ENCODE data around the gene CHRNA4.
"Not testable (repeated sequence)": the region's sequence is repeated elsewhere in the genome, so short reads cannot be mapped to it uniquely, and the experiment has no call there.

Gene CHRNA4

DNA sequence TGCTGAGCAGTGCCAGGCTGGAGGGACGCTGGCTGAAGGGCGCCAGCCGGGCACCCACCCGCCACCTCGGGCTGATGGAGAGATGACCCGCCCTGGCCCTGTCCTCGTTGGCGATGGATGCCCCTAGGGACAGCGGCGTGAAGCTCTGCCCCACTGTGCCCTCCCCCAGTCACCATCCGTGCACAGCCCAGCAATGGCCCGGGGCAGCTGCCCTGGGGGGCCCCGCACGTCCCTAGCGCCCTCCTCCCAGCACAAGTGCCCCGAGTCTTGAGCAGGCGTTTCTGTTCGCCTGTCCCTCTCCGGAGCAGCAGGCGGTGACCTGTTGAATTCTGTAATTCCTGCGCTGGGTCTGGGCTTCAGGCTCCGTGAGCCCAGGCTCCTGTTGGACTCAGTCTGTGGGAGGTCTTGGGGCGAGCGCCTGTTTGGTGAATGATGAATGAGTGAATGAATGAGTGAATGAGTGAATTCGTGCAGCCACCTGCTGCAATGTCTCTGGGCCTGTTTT, 36.8 kb upstream of the CHRNA4 start:
- DNase-seq (ENCODE audit: low spot score): no peak

DNA sequence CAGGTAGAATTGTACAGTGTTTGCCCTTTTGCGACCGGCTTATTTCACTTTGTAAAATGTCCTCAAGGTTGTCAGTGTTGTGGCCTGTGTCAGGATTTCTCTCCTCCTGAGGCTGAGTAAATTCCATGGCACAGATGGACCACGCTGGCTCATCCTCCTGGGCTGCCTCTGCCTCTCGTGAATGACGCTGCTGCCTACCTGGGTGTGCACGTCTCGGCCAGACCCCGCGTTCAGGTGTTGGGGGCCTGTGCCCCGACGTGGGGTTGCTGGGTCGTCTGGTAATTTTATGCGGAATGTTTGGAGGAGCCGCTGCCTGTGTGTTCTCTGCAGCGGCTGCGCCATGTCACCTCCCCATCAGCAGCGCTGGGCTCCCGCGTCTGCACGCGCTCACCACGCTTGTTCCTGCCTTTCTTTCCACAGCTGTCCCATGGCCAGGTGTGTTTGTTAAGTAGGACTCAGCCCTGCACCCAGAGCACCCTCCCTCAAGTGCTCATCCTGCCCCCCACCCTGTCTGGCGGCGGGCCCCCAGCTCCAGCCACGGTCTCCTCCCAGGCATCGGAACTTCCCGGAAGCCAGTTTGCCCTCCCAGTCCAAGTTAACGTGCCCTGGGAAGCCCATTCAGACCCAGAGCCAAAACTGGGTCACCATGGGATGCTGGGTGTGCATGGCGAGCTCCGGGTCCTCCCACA, 36.1 kb upstream of the CHRNA4 start:
- DNase-seq (ENCODE audit: low spot score): no peak

DNA sequence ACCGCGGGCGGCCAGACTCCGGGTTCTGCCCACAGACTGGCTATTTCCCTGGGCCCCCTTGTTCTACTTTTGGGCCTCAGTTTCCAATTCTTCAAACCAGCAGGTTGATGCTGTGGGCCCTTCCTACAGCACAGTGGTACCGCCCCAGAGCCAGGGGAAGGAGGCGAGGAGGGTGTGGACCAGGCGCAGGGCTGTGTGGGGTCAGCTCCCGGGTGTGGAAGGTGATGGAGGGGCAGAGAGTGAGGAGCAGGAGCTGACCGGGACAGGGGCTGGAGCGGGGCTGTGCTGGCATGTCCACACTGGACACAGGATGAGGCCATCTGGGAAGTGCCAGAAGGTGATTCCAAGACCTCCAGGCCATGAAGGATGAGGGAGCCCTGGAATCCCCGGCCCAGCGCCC, 35.2 kb upstream of the CHRNA4 start:
- no peak for DNase-seq (ENCODE audit: low spot score)

DNA sequence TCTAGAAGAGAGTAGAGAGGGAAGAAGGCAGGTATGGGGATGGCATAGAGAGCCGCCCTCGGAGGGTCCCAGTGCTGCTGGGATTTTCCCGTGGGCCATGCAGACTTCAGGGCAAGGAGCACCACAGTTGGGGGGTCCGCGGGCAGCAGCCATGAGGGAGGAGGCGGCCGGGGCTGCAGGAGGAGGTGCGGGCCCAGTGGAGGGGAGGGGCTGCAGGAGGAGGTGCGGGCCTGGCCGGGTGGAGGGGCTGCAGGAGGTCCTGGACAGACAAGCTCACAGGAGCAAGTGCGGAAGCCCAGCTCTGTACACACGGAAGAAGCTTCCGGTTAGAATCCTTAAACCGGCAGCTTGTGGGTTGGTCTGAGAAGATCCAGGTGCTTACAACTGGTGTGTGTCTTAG, 34.6 kb upstream of the CHRNA4 start:
- no peak for DNase-seq (ENCODE audit: low spot score)

DNA sequence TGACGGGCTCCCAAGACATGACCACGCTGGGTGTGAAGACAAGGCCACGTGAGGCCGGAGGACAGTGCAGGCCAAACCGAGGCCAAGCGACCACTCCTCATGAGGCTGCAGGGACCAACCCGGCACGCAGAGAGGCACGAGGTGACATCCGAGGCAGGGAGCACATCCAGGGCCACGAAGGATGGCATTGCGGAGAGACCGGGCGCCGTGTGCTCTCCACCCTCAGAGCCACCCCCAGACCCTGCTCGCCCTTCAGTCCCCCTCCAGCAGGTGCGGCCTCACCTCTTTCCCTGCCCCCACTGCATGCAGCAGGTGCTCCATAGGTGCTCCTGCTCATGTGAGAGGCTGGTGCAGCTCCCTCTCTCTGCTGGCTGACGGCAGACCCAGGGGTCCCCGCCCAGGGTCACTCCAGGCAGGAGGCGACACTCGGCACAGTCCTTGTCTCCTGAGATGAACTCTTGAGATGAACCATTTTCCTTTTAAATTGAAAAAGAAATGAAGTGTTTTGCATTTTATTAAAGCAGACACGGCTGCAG, 33.8 kb upstream of the CHRNA4 start:
- no peak for DNase-seq (ENCODE audit: low spot score)

DNA sequence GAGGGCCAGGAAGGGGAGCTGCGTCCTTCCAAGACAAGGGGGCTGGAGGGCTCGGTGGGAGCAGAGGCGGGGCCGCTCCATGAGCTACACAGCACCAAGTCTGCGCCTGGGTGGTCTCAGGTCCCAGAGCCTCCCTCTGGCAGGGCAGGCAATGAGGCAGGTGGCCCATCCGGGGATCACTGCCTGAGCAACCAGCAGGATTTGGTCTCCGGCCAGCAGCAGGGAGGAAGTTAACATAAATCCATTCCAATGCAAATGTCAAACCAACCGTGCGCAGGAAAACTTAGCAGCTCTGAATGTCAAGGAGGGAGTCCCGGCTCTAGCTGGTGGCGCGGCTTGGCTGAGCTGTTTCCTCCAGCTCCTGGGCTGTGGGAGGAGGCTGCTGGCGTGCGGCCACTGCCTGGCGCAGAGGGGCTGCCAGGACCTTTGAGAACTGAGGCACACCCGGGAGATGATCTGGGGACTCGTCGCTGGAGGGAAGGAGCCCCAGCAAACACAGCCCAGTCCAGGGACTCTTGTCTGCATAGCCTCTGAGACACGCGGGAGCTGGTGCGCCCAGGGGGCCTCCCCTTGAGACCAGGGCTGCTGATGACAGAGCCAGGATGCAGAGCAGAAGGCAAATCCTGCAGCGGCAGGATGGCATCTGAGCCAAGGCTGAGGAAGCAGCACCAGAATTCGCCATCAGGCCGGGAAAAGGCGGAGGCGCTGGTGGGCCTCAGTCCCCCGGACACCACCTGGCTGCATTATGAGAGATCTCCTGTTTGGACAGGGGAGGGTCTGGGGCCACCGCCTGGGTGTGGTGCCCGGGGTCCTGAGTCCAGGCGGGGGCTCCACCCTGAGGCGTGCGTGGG, 33.1 kb upstream of the CHRNA4 start:
- DNase-seq (ENCODE audit: low spot score): no peak

DNA sequence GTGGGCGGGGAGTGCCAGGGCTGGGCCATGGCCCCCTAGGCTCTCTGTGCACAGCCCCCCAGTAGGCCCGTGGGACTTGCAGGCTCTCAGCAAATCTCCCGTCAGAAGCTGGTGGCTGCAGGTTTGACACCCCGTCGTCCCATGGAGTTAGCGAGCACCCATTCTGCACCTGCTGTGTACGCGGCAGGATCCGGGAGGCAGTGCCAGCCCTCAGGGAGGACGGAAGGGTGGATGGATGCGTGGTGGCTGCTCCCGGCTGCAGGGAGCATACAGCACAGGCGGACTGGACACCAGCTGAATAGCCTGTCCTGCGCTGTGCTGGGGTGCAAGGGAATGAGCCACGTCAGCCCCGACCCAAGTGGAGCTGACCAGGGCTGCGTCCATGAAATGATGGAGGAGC, 32.4 kb upstream of the CHRNA4 start:
- DNase-seq (ENCODE audit: low spot score): no peak

DNA sequence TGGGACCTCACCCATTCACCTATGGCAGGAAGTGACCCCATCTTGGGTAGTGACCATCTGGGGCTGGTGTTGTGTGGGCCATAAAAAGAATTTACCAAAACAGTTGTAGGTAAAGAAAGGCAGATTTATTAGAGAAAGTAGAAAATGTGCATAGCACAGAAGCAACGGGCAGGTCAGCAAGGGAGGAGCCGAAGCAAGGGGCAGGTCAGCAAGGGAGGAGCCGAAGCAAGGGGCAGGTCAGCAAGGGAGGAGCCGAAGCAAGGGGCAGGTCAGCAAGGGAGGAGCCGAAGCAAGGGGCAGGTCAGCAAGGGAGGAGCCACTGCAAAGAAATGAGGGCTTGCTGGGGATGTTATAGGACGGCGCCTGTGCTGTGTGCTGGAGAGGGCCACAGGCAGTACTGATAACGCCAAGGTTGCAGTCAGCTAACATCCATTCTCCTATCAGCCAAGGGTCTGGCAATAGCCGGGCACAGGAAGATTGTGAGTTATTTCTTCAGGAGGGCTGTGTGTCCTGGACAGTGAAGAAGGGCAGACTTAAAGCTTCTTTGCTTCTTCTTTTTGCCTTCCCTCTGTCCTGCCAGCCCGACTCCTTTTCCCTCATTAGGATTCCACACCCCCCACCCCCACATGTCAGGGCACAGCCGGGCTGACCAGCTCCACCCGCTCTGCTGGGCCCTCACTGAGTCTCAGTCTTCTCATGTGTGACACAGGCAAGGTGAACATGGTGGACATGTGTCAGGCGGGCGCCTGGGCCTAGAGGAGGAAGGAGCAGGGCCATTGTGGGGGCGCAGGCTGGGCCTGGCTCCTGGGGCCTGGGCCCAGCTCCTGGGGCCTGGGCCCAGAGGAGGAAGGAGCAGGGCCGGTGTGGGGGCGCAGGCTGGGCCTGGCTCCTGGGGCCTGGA, 31.6 kb upstream of the CHRNA4 start:
- no peak for DNase-seq (ENCODE audit: low spot score)

DNA sequence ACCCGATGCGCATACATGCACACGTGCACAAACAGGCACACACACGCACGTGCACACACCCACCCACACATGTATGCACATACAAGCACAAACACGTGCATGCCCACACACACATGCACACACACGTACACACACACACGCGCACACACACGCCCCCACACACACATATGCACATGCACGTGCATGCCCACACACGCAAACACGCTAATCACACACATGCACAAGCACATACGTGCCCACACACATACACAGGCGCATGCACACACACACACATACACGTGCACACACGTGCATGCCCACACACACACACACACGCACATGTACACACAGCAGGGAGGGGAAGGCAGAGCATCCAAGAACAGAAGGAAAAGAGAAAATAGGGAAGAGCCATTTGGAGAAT, 26.8 kb upstream of the CHRNA4 start:
- DNase-seq (ENCODE audit: low spot score): no peak

DNA sequence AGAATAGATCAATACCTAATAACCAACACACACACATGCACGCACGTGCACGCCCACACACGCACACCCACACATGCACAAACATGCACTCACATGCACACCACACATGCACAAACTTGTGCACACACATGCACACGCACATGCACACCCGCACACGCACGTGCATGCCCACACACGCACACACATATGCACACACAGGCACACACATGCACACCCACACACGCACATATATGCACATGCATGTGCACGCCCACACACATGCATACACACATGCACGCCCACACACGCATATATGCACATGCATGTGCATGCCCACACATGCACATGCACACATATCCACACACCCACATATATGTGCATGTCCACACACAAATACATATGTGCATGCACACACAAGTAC, 26.2 kb upstream of the CHRNA4 start:
- DNase-seq (ENCODE audit: low spot score): no peak

DNA sequence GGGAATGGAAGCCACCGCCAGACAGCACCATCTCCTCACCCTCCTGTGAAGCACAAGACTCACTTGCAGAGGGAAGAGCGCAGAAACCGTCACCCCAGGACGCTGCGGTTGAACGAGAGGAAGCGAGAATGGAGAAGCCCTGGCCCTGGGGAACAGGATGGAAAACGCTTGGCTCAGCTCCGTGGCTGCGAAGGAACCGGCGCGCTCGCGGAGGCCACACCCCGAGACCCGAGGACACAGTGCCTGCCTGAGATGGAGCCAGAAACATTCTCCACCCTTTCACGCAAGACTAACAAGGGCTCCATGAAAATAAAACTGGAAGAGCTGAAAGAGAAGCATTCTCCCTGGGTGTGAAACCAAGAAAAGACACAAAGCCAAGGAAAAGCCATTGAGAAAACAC, 25.3 kb upstream of the CHRNA4 start:
- no peak for DNase-seq (ENCODE audit: low spot score)

DNA sequence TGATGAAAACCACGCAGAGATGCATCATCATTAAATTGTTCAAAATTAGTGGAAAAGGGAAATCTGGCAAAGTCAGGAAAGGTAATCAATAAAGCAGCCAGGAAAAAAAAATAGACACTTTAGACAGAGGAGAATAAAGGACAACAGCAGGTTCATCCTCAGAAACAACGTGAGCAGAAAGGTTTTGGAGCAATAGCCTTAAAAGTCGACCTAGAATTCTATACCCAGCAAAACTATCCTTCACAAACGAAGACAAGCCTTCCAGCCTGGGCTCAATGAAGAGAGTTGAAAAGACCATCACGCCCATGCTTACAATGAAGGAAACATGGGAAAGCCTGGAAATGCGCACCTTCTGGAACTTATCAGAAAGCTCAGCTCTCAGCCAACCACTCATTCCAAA, 24.7 kb upstream of the CHRNA4 start:
- DNase-seq (ENCODE audit: low spot score): no peak

DNA sequence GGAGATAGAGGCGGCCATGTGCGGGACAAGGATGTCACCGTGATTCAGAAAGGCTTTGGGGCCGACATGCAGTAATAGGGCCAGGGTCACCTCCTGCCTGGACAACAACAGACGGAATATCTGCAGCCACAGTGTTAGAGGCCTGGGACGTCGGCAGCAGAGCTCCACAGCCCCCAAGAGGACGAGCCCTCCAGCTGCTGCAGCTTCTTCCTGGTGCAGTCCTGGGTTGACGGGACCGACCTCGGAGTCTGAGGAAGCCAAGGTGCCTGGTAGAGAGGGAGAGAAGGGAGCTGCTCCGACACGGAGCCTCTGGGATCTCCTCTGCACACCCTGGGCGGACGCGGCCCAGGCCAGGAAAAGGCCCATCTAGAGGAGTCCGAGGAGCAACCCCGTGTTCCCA, 23.2 kb upstream of the CHRNA4 start:
- DNase-seq (ENCODE audit: low spot score): no peak

DNA sequence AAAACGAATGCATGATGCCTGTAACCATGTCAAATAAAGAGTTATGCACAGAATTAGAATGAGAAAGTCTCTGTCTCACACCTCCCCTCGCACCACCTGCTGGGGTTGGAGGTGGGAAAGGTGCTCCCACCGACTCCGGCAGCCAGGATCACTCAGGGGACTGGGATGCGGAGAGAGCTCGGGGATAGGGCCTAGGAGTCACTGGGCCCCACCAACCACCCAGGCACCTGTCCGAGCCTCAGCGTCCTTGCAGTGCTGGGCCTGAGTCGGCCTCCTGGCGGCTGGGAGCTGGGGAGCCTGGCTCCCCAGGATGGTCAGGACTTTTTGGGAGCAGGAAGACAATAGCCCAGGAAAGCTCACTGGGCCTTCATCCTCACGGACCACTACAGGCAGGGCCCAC, 22.4 kb upstream of the CHRNA4 start:
- no peak for DNase-seq (ENCODE audit: low spot score)

DNA sequence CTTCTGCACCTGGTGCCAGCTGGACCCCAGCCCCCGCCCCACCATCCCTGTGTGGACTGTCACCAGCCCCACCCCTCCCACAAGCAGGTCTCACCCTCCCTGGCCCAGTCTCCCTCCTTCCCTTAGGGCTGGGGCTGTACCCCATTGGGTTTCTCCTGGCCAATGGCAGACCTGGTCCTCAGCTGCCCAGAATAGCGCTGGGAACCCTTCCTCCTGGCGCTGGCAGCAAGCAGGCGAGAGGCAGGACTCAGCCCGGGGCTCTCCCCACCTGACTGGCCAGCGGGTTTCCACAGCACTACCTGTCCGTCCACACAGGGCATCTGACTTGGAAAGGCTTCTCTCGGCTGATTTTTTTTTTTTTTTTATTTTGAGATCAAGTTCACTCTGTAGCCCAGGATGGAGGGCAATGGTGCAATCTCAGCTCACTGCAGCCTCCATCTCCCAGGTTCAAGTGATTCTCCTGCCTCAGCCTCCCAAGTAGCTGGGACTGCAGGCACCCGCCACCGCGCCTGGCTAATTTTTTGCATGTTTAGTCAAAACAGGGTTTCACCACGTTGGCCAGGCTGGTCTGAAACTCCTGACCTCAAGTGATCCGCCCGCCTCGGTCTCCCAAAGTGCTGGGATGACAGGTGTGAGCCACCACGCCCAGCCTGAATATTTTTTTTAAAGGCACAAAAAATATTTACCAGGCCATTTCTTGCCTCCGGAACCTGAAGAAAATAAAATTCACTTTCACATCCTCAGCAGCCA, 21.6 kb upstream of the CHRNA4 start:
- DNase-seq (ENCODE audit: low spot score): no peak

DNA sequence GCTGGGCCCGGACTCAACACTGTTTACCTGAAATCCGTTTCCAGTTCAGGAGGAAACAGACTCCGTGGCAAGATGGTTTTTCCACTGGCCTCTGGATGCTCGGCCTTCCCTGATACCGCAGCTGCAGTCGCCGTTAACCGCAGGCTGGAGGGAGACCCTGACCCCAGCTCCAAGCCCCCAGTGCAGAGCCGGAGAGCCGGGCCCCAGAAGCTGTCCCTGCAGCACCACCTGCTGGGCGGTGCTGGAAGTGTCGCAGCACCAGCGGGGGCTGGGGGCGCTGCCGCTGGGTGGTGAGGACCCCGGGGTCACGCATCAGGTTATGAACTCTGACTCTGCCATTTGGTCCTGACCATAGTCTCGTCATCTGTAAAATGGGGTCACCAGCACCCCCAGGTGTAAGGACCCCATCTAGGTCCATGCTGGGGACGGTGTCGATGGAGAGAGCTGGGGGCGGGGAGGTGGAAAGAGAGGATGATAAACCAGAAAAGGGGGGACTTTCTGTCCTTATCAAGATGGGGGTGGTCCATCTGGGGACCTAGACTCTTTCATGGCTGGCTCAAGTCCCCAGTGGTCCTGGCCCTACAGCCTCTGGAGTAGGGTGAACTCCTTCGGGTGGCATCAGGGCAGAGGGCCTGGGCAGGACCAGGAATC, 20.8 kb upstream of the CHRNA4 start:
- DNase-seq (ENCODE audit: low spot score): no peak

DNA sequence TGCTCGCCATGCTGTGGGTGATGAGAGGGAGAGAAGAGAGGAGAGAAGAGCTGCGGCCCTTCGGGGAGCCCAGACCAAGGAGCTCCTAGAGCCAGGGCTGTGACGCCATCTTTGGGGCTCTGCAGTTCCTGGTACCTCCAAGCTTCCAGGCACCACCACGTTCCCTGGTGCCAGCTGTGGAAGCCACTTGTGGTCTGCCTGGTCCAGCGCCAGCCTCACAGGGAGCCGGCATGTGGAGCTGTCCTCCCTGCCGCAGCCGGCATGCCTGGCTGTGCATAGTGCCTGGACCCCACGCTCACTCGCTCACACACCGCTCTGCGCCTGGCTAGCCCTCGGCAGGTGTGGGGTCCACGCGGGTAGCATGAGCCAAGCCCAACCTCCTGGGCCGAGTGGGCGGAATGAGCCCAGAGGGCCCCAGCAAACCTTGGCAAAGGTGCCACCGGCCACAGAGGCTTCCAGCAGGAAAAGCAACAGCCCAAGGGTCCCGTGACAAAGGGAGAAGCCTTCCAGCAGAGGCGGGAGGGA, 19.3 kb upstream of the CHRNA4 start:
- no peak for DNase-seq (ENCODE audit: low spot score)

DNA sequence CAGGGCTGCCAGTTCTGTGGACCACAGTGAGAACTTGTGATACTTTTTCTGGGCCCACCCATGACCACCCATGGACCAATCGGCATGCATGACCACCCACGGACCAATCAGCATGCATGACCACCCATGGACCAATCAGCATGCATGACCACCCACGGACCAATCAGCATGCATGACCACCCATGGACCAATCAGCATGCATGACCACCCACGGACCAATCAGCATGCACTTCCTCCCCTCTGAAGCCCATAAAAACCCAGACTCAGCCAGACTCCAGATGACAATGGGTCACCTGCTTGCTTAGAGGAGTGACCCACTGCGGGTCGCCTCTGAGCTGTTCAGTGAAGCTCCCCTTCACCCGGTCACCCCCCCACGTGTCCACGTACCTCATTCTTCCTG, 18.7 kb upstream of the CHRNA4 start:
- DNase-seq (ENCODE audit: low spot score): not testable (repeated sequence)

DNA sequence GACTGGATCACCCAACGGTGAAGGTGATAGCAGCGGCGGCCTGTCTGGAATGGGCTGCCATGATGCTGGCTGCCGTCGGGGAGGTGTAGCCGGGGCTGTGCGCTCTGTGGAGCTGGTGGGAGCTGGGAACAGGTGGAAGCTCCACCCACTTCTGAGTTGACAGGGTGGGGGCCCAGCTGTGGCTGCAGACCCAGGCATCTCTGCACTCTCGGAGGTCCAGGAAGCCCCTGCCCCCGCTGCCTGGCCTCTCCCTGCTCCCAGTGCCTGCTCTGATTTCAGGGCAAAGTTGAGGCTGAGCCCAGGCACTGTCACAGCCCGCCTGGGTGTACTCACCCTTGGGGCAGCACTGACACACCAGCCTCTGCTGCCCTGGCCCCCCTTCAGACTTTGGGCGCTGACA, 18.1 kb upstream of the CHRNA4 start:
- no peak for DNase-seq (ENCODE audit: low spot score)

DNA sequence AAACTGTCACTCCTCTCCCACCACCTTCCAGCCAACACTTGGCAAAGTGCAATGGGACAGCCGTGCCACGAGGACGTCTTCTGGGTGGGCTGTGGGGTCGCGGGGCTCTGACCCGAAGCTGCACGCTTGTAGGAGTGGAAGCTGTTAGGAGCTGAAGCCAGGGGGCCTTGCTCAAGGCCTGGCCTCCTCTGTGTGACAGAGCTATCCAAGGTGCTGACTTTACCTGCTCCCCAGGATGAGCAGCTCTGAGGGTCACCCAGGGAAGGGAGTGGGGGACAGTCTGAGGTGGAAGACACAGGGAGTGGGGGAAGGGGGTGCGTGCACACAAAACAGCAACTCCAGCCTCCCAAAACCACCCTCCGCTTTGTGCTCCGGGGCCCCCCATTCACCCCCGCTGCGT, 17.5 kb upstream of the CHRNA4 start:
- no peak for DNase-seq (ENCODE audit: low spot score)

DNA sequence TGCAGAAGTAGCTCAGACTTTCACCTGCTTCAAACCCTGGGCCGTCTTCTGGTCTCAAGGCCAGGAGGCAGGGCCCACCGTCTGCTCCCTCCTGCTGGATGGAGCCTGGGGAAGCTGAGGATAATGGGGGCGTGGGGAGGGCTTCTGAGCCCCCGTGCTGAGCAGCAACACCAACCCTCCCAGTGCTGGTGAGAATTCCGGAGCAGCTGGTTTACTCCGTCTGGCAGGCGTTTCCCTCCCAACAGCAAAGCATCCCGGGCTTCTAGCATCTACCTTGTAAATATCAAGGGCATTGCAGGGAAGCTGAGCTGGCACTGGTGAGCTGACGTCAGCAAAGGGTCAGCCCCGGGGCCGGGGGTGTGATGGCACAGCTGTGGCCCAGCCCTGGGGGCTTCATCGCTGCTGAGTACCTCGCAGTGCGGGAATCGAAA, 16.8 kb upstream of the CHRNA4 start:
- no peak for DNase-seq (ENCODE audit: low spot score)

Data from NAMALWA (cell line).